Endothelial cell of umbilical vein (primary cell): ENCODE measurements around the gene CTH. TPM values are rescaled to one million over a fixed set of nuclear protein-coding genes. Genes with fewer than 3 reads are reported as not detected.
"Not testable (repeated sequence)": the region's sequence is repeated elsewhere in the genome, so short reads cannot be mapped to it uniquely, and the experiment has no call there.

Experiments
- BruUV-seq: library from RNA; stranded (reverse); fragments of 400-500 nt; replicated peaks from 2 replicates; lab custom pipeline; 2021; lab: Mats Ljungman, UMichigan
- CTCF ChIA-PET: fragments of 300-600, 350-600 bp; sonication (Branson Sonifier 250); formaldehyde crosslinking; loops from one replicate; lab custom pipeline; 2021; ENCODE audit warnings: antibody characterized with exemption, inconsistent platforms; lab: Charles Lee
- POLR2A ChIA-PET: fragments of 300-600, 350-600 bp; sonication (Branson Sonifier 250); formaldehyde crosslinking; loops from one replicate; lab custom pipeline; 2021; ENCODE audit warnings: antibody characterized with exemption, inconsistent platforms; lab: Charles Lee
- DNase-seq: peaks from one replicate; pipeline ENCODE4 v3.0.0-alpha.2; 2011; ENCODE audit warnings: low read depth, low spot score
- FAIRE-seq: peaks from 2 replicates; lab custom pipeline; 2011; peaks lifted over from hg19 to GRCh38; lab: Jason Lieb, UNC
- H2AFZ ChIP-seq: 2 replicates; pipeline ENCODE4 v1.6.0; 2012; ENCODE audit warnings: low read depth, low read length, control low read depth, inconsistent platforms
- H3K27ac ChIP-seq: 2 replicates; pipeline ENCODE4 v1.5.1; 2011; ENCODE audit warnings: low read depth, mild to moderate bottlenecking, control low read depth, low read length, moderate library complexity; ENCODE audit not compliant: insufficient read depth
- H3K27me3 ChIP-seq, 2 experiments: 2 replicates each; pipeline versions ENCODE4 v1.6.0 to v1.6.1; 2011; ENCODE audit warnings: low read length in 2 of 2, mixed read lengths in 1 of 2; ENCODE audit not compliant: control insufficient read depth in 2 of 2, insufficient read depth in 2 of 2
- H3K36me3 ChIP-seq, 2 experiments: 2 replicates in 1 of 2; 3 replicates in 1 of 2; pipeline ENCODE4 v1.5.1; 2011; ENCODE audit warnings: low read length in 2 of 2, mild to moderate bottlenecking in 1 of 2, moderate library complexity in 1 of 2; ENCODE audit not compliant: control insufficient read depth in 2 of 2, insufficient read depth in 2 of 2; ENCODE audit errors: extremely low read depth in 1 of 2
- H3K4me1 ChIP-seq: 3 replicates; pipeline ENCODE4 v1.5.1; 2011; ENCODE audit warnings: mild to moderate bottlenecking, low read length; ENCODE audit not compliant: control insufficient read depth, insufficient read depth; ENCODE audit errors: extremely low read depth
- H3K4me2 ChIP-seq: 2 replicates; pipeline ENCODE4 v1.6.1; 2011; ENCODE audit warnings: low read length, control low read depth, mixed read lengths; ENCODE audit not compliant: insufficient read depth
- H3K4me3 ChIP-seq, 3 experiments: fragments of 200-600 bp in 1 of 3; sonication (generic), shearing (Covaris generic) in 1 of 3; replicated peaks in 1 of 3; 2 replicates each; pipeline ENCODE4 v1.5.1; 2011 to 2016; ENCODE audit warnings: control low read depth in 3 of 3, low read length in 3 of 3, mild to moderate bottlenecking in 2 of 3, inconsistent platforms in 1 of 3, low read depth in 1 of 3, moderate library complexity in 1 of 3; ENCODE audit not compliant: insufficient read depth in 1 of 3
- H3K79me2 ChIP-seq: 2 replicates; pipeline ENCODE4 v1.6.0; 2012; ENCODE audit warnings: low read length, inconsistent platforms; ENCODE audit not compliant: control insufficient read depth, insufficient read depth
- H3K9ac ChIP-seq: replicated peaks from 2 replicates; pipeline ENCODE3; 2011; ENCODE audit warnings: low read length, control low read depth; ENCODE audit not compliant: insufficient read depth; ENCODE audit errors: extremely low read depth
- H3K9me1 ChIP-seq: replicated peaks from 3 replicates; pipeline ENCODE4 v1.6.0; 2011; ENCODE audit warnings: mild to moderate bottlenecking, low read length; ENCODE audit not compliant: control insufficient read depth, insufficient read depth; ENCODE audit errors: extremely low read depth
- H3K9me3 ChIP-seq: replicated peaks from 2 replicates; pipeline ENCODE4 v1.5.1; 2012; ENCODE audit warnings: low read length, inconsistent platforms; ENCODE audit not compliant: control insufficient read depth, insufficient read depth
- H4K20me1 ChIP-seq: replicated peaks from 2 replicates; pipeline ENCODE3; 2011; ENCODE audit warnings: mild to moderate bottlenecking, low read length; ENCODE audit not compliant: control insufficient read depth, insufficient read depth; ENCODE audit errors: extremely low read depth
- CTCF ChIP-seq, 2 donors: IDR thresholded peaks; 1 replicate in 1 of 2; 2 replicates in 1 of 2; pipeline ENCODE4 v1.5.1; 2011; ENCODE audit warnings: low read length in 2 of 2, mild to moderate bottlenecking in 2 of 2, moderate library complexity in 2 of 2, control low read depth in 1 of 2, inconsistent platforms in 1 of 2, low read depth in 1 of 2; ENCODE audit not compliant: insufficient read depth in 1 of 2; ENCODE audit errors: extremely low read depth in 1 of 2
- EZH2 ChIP-seq: IDR thresholded peaks from 2 replicates; pipeline ENCODE4 v1.6.1; 2012; ENCODE audit warnings: borderline replicate concordance, low read depth, mild to moderate bottlenecking, moderate library complexity, low read length, inconsistent platforms; ENCODE audit not compliant: severe bottlenecking
- FOS ChIP-seq: IDR thresholded peaks from 2 replicates; pipeline ENCODE4 v1.6.1; 2011; ENCODE audit warnings: mild to moderate bottlenecking, low read length, moderate library complexity, borderline replicate concordance; ENCODE audit not compliant: insufficient read depth
- GATA2 ChIP-seq: IDR thresholded peaks from 2 replicates; pipeline ENCODE4 v1.7.0; 2011; ENCODE audit warnings: low read depth, mild to moderate bottlenecking, moderate library complexity, mixed read lengths, low read length; ENCODE audit not compliant: insufficient read length, insufficient read depth
- JUN ChIP-seq: IDR thresholded peaks from 2 replicates; pipeline ENCODE4 v1.6.1; 2011; ENCODE audit warnings: borderline replicate concordance, low read depth; ENCODE audit not compliant: insufficient read length, insufficient read depth
- MAX ChIP-seq: IDR thresholded peaks from 2 replicates; pipeline ENCODE4 v1.6.1; 2011; ENCODE audit not compliant: insufficient read depth, insufficient read length
- MYC ChIP-seq: IDR thresholded peaks from one replicate; pipeline ENCODE4 v1.6.1; 2011; ENCODE audit warnings: mild to moderate bottlenecking, low read depth, low read length
- POLR2A ChIP-seq: IDR thresholded peaks from 2 replicates; pipeline ENCODE4 v1.6.1; 2012; ENCODE audit warnings: low read depth, mild to moderate bottlenecking, control low read depth, low read length
- POLR2AphosphoS5 ChIP-seq: IDR thresholded peaks from 2 replicates; pipeline ENCODE4 v1.6.1; 2012; ENCODE audit warnings: low read depth, mild to moderate bottlenecking, control low read depth, low read length, moderate library complexity; ENCODE audit not compliant: insufficient read depth
- dilution Hi-C: fragments of 300-500 bp; cut with MboI; formaldehyde crosslinking; loops from one replicate; pipeline ENCODE4 v1.15.0; 2019; ENCODE audit warnings: low sequenced_read_pairs; ENCODE audit not compliant: extremely low pct_ligation_motif_present
- intact Hi-C: fragments of 100-400 bp; cut with micrococcal nuclease; formaldehyde crosslinking; loops from one replicate; pipeline ENCODE4 v1.10.0; 2022
- polyA plus RNA-seq, 4 experiments: library from polyadenylated mRNA; depleted of rRNA in 3 of 4; stranded (reverse) in 3 of 4; unstranded in 1 of 4; fragments of >200 nt; gene quantifications; 2 replicates each; pipeline versions ENCODE4 v1.2.1 to v1.2.3, GENCODE V29; 2011 to 2012; ENCODE audit warnings: missing spikeins in 1 of 4
- total RNA-seq: library from RNA; stranded (reverse); gene quantifications from 2 replicates; pipeline ENCODE4 v1.2.3, GENCODE V29; 2021

Gene CTH
- total and polyA plus RNA-seq, 2 donors (not counting 3 experiments of a cell fraction or from before 2014, with no cell fraction given): 1.7 to 2.6 TPM

- no peaks in the 10 kb centered on the region for H3K4me1 ChIP-seq
- no peaks in the 10 kb centered on the region for H3K27me3 ChIP-seq
- no peak overlapping the region for H3K9ac ChIP-seq
- no peak overlapping the region for H2AFZ ChIP-seq
- no peak overlapping the region for H3K4me2 ChIP-seq
- H3K27ac ChIP-seq: no peak overlapping the region
- no peaks in the 10 kb centered on the region for H3K79me2 ChIP-seq
- FAIRE-seq (no peak), DNase-seq (no peak)
- no peak overlapping the region for H3K4me3 ChIP-seq
- H4K20me1 ChIP-seq: no peaks in the 10 kb centered on the region
- H3K9me3 ChIP-seq: no peaks in the 10 kb centered on the region
- CTCF ChIA-PET: no interaction called here
- no peaks in the 10 kb centered on the region for H3K9me1 ChIP-seq
- POLR2A ChIA-PET: no interaction called here
- intact Hi-C loops: no loop called here
- BruUV-seq: no TSS peak
- TF ChIP-seq POLR2AphosphoS5 (no peak), FOS (no peak), JUN (no peak), POLR2A (no peak), EZH2 (no peak), CTCF (IDR thresholded peaks at IDR 0.05; ENCODE audit: extremely low read depth in 1 of 2, insufficient read depth in 1 of 2, low read depth in 1 of 2, low read length in 2 of 2) (no peak), GATA2 (no peak), MYC (no peak), MAX (no peak)
- dilution Hi-C loops: no loop called here
- no peaks in the 10 kb centered on the region for H3K36me3 ChIP-seq
Observed at GRCh38 chr1:70415882-70416281, 4.8 kb downstream of the CTH start.

- dilution Hi-C loops, DNase-seq, intact Hi-C loops, FAIRE-seq, H3K4me2 ChIP-seq, H3K4me1 ChIP-seq, H3K9me1 ChIP-seq, CTCF ChIA-PET, BruUV-seq, H3K9me3 ChIP-seq, H4K20me1 ChIP-seq, H3K4me3 ChIP-seq, H3K27ac ChIP-seq, H3K36me3 ChIP-seq, H3K27me3 ChIP-seq, H3K9ac ChIP-seq, H3K79me2 ChIP-seq, H2AFZ ChIP-seq: not testable (repeated sequence)
- POLR2A ChIA-PET: interaction anchor here (1.0 kb wide), 1 partner anchor 8 kb away, joined by 4 read pairs; the partner anchor contains the start of gene CTH
Observed at GRCh38 chr1:70418973-70419734, 8.1 kb downstream of the CTH start.
